GM10266 (cell line): ENCODE measurements around the gene THOP1.
A peak's percentile ranks its signal among the peaks of the same experiment; 100 is the strongest.

Experiments
- DNase-seq: peaks from one replicate; pipeline ENCODE4 v3.0.0; 2012; ENCODE audit errors: extremely low spot score
- CTCF ChIP-seq: IDR thresholded peaks from 2 replicates; pipeline ENCODE4 v1.5.1; 2012; ENCODE audit warnings: mild to moderate bottlenecking, low read depth; ENCODE audit not compliant: control insufficient read depth, insufficient read depth; ENCODE audit errors: missing control alignments

THOP1 gene

GRCh38 chr19:2799273-2800020, 14.1 kb downstream of the THOP1 start:
- no peak for TF ChIP-seq CTCF
- no peak for DNase-seq

- no peak for TF ChIP-seq CTCF
- DNase-seq: no peak
Measured at GRCh38 chr19:2800506-2800905, 15.2 kb downstream of the THOP1 start.

GRCh38 chr19:2802826-2803225, 17.5 kb downstream of the THOP1 start:
- no peak for TF ChIP-seq CTCF
- DNase-seq: no peak

- DNase-seq: no peak
- no peak for TF ChIP-seq CTCF
Measured at GRCh38 chr19:2803486-2804155, 18.3 kb downstream of the THOP1 start.

- DNase-seq: peak; percentile 67
- TF ChIP-seq CTCF: no peak
Measured at GRCh38 chr19:2804156-2805004, 19.1 kb downstream of the THOP1 start.

- no peak for DNase-seq
- no peak for TF ChIP-seq CTCF
Measured at GRCh38 chr19:2805261-2805900, 20.1 kb downstream of the THOP1 start.
